Colonic mucosa (tissue), 4 donors: ENCODE results near the gene HIBCH. TPM values are rescaled to one million over a fixed set of nuclear protein-coding genes. Genes with fewer than 3 reads are reported as not detected.

Experiments
- DNase-seq: peaks from one replicate; pipeline ENCODE4 v3.0.0-alpha.2; 2020
- H3K27ac ChIP-seq: fragments of 200-600 bp; one replicate; pipeline ENCODE4 v1.8.0; 2021
- H3K27me3 ChIP-seq: fragments of 200-600 bp; one replicate; pipeline ENCODE4 v1.8.0; 2021
- H3K36me3 ChIP-seq: fragments of 200-600 bp; one replicate; pipeline ENCODE4 v1.8.0; 2021
- H3K4me1 ChIP-seq: fragments of 200-600 bp; one replicate; pipeline ENCODE4 v1.8.0; 2021; ENCODE audit warnings: mild to moderate bottlenecking
- H3K4me3 ChIP-seq: fragments of 200-600 bp; one replicate; pipeline ENCODE4 v1.8.0; 2021
- H3K9ac ChIP-seq, 2 donors: one replicate each; pipeline ENCODE4 v1.7.0; 2013; ENCODE audit warnings: control low read depth in 2 of 2, low read depth in 2 of 2, low read length in 2 of 2
- H3K9me3 ChIP-seq: fragments of 200-600 bp; one replicate; pipeline ENCODE4 v1.8.0; 2021
- intact Hi-C: fragments of 100-400 bp; cut with DNase I; formaldehyde crosslinking; loops from one replicate; pipeline ENCODE4 v1.14.1; 2022
- total RNA-seq, 2 donors: library from RNA; stranded (reverse); fragmentation: NEBNext Ultra II Directional in 1 of 2; extraction: Animal tissue kit (Norgen Biotek cat#: 25700) in 1 of 2; gene quantifications; one replicate each; pipeline ENCODE4 v1.2.1, GENCODE V29; 2021
- TF ChIP-seq, protein P1 (sequence below): fragments of 200-600 bp; IDR thresholded peaks from one replicate; pipeline ENCODE4 v1.8.0; 2022; ENCODE audit warnings: antibody characterized with exemption, mild to moderate bottlenecking
- donor health status: healthy.
- donor health status: DM: no; HTN: no; CAD: no.
- donor health status: DM: no; HTN: no; CAD: no.

Gene HIBCH
- total RNA-seq, 2 donors from 2014 or later, result 47.2 to 71.1 TPM

- DNase-seq, result no peak
- Histone ChIP-seq H3K27me3 (no peaks in the 10 kb centered on the region), H3K4me3 (no peak overlapping the region), H3K27ac (no peak overlapping the region), H3K36me3 (no peaks in the 10 kb centered on the region), H3K4me1 (no peaks in the 10 kb centered on the region), H3K9ac (no peak overlapping the region), H3K9me3 (no peaks in the 10 kb centered on the region)
- intact Hi-C loops, result no loop called here
- TF ChIP-seq, protein P1, sequence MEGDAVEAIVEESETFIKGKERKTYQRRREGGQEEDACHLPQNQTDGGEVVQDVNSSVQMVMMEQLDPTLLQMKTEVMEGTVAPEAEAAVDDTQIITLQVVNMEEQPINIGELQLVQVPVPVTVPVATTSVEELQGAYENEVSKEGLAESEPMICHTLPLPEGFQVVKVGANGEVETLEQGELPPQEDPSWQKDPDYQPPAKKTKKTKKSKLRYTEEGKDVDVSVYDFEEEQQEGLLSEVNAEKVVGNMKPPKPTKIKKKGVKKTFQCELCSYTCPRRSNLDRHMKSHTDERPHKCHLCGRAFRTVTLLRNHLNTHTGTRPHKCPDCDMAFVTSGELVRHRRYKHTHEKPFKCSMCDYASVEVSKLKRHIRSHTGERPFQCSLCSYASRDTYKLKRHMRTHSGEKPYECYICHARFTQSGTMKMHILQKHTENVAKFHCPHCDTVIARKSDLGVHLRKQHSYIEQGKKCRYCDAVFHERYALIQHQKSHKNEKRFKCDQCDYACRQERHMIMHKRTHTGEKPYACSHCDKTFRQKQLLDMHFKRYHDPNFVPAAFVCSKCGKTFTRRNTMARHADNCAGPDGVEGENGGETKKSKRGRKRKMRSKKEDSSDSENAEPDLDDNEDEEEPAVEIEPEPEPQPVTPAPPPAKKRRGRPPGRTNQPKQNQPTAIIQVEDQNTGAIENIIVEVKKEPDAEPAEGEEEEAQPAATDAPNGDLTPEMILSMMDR, result no peak
Measured at GRCh38 chr2:190169221-190170072, 150.2 kb downstream of the HIBCH start.

- Histone ChIP-seq H3K9ac (no peak overlapping the region), H3K9me3 (no peaks in the 10 kb centered on the region), H3K27ac (no peak overlapping the region), H3K4me3 (no peak overlapping the region), H3K4me1 (no peaks in the 10 kb centered on the region), H3K36me3 (no peaks in the 10 kb centered on the region), H3K27me3 (no peaks in the 10 kb centered on the region)
- no peak for DNase-seq
- TF ChIP-seq, protein P1, result no peak
- intact Hi-C loops, result no loop called here
Measured at GRCh38 chr2:190167702-190168101, 151.9 kb downstream of the HIBCH start.

GRCh38 chr2:190165491-190165890, 154.1 kb downstream of the HIBCH start:
- Histone ChIP-seq H3K36me3 (no peaks in the 10 kb centered on the region), H3K9me3 (no peaks in the 10 kb centered on the region), H3K4me1 (no peaks in the 10 kb centered on the region), H3K9ac (no peak overlapping the region), H3K27ac (no peak overlapping the region), H3K27me3 (no peaks in the 10 kb centered on the region), H3K4me3 (no peak overlapping the region)
- TF ChIP-seq, protein P1, result no peak
- DNase-seq, result no peak
- intact Hi-C loops, result no loop called here

DNA sequence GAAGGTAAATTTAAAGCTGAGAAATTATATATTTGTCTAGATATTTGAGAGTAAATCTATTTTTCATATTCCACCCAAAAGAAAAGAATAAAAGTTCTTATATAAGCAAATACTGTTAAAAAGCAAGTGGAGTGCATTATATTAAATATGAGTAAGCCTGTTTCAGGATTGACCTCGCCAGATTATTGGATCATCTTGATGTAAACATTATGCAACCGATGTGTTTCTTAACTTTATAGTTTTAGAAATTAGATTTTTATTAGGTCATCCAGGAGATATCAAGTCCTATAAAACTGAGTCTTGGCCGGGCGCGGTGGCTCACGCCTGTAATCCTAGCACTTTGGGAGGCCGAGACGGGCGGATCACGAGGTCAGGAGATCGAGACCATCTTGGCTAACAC, 156.8 kb downstream of the HIBCH start:
- no peak for DNase-seq

GRCh38 chr2:190159453-190159852, 160.2 kb downstream of the HIBCH start:
- intact Hi-C loops, result no loop called here
- Histone ChIP-seq H3K27me3 (no peaks in the 10 kb centered on the region), H3K9ac (no peak overlapping the region), H3K4me1 (no peaks in the 10 kb centered on the region), H3K27ac (peak overlapping the region; percentile 31), H3K36me3 (no peaks in the 10 kb centered on the region), H3K4me3 (no peak overlapping the region), H3K9me3 (no peaks in the 10 kb centered on the region)
- TF ChIP-seq, protein P1, result no peak
- DNase-seq, result no peak

More for the DNA sequence above, 156.8 kb downstream of the HIBCH start:
- no peaks in the 10 kb centered on the region for H3K9me3 ChIP-seq
- H3K27me3 ChIP-seq, result no peaks in the 10 kb centered on the region
- intact Hi-C loops, result no loop called here
- TF ChIP-seq, protein P1, result no peak
- no peak overlapping the region for H3K27ac ChIP-seq
- no peak overlapping the region for H3K4me3 ChIP-seq
- H3K4me1 ChIP-seq, result no peaks in the 10 kb centered on the region
- H3K36me3 ChIP-seq, result no peaks in the 10 kb centered on the region
- no peak overlapping the region for H3K9ac ChIP-seq
